GM21737 (cell line): ENCODE results near the gene FOXF1.

ENCODE experiments used
- ATAC-seq: cut with Tn5 transposase; IDR thresholded peaks from one replicate; pipeline ENCODE4 v1.9.1; 2021; ENCODE audit warnings: mild to moderate bottlenecking, moderate library complexity; ENCODE audit not compliant: unreplicated experiment

Gene FOXF1

GRCh38 chr16:86503830-86504229 lies 6.5 kb upstream of the FOXF1 start:
- ATAC-seq, result no peak

- ATAC-seq, result no peak
Measured at GRCh38 chr16:86504315-86505184, 5.8 kb upstream of the FOXF1 start.

GRCh38 chr16:86505185-86505898 lies 5.0 kb upstream of the FOXF1 start:
- no peak for ATAC-seq

GRCh38 chr16:86505899-86506864 lies 4.1 kb upstream of the FOXF1 start:
- no peak for ATAC-seq

- no peak for ATAC-seq
Measured at GRCh38 chr16:86507173-86508027, 2.9 kb upstream of the FOXF1 start.

GRCh38 chr16:86508028-86508946 lies 2.0 kb upstream of the FOXF1 start:
- ATAC-seq, result no peak

- ATAC-seq, result no peak
Measured at GRCh38 chr16:86508947-86509758, 1.2 kb upstream of the FOXF1 start.

GRCh38 chr16:86509759-86510464 lies 415 bp upstream of the FOXF1 start:
- no peak for ATAC-seq

GRCh38 chr16:86511317-86512161 lies 1.2 kb downstream of the FOXF1 start:
- no peak for ATAC-seq

GRCh38 chr16:86512301-86512859 lies 2.1 kb downstream of the FOXF1 start:
- no peak for ATAC-seq

GRCh38 chr16:86512860-86513470 lies 2.6 kb downstream of the FOXF1 start:
- ATAC-seq, result no peak

- no peak for ATAC-seq
Measured at GRCh38 chr16:86513471-86514277, 3.3 kb downstream of the FOXF1 start.

- ATAC-seq, result no peak
Measured at GRCh38 chr16:86514481-86515376, 4.4 kb downstream of the FOXF1 start.

- no peak for ATAC-seq
Measured at GRCh38 chr16:86515413-86515776, 5.1 kb downstream of the FOXF1 start.
